A673 (cell line): Measurements from ENCODE around the gene CRHR1.

Source experiments
- EZH2 ChIP-seq: fragments of 200-600 bp; sonication (generic); IDR thresholded peaks from 2 replicates; pipeline ENCODE4 v1.6.1; 2017; ENCODE audit warnings: borderline replicate concordance, low read depth, mild to moderate bottlenecking, mixed read lengths, antibody characterized with exemption, low read length; ENCODE audit not compliant: poor library complexity, severe bottlenecking
- TF ChIP-seq, protein P1 (sequence below): fragments of 300-800, 200-600 bp; sonication (generic); conservative IDR thresholded peaks from 2 replicates; pipeline ENCODE4 v1.5.1; 2017; ENCODE audit warnings: low read depth, mild to moderate bottlenecking, antibody characterized with exemption, low read length, moderate library complexity, mixed read lengths

DNA sequence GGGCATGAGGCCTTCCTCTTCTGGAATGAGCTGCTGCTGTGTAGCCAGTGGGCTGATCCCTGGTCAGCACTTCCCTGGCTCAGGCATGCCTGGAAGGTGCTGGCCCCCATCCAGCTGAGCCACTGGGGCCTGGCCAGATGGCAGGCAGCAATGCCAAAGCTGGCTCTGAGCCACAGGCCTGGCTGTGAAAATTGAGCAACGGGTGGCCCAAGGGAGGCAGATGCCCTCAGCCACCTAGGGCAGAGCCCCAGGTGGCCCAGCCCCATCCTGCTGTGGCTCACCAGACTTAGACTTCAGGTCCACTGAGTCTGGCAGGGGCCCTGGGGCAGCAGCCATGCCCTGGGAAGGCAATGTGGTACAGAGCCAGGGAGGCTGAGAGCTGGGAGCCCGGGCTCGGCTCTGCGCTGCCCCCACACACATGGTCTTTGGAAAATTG is 8.5 kb upstream of the CRHR1 start:
- TF ChIP-seq, protein P1, sequence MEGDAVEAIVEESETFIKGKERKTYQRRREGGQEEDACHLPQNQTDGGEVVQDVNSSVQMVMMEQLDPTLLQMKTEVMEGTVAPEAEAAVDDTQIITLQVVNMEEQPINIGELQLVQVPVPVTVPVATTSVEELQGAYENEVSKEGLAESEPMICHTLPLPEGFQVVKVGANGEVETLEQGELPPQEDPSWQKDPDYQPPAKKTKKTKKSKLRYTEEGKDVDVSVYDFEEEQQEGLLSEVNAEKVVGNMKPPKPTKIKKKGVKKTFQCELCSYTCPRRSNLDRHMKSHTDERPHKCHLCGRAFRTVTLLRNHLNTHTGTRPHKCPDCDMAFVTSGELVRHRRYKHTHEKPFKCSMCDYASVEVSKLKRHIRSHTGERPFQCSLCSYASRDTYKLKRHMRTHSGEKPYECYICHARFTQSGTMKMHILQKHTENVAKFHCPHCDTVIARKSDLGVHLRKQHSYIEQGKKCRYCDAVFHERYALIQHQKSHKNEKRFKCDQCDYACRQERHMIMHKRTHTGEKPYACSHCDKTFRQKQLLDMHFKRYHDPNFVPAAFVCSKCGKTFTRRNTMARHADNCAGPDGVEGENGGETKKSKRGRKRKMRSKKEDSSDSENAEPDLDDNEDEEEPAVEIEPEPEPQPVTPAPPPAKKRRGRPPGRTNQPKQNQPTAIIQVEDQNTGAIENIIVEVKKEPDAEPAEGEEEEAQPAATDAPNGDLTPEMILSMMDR: no peak
- TF ChIP-seq EZH2: no peak
